GM12878 (cell line): ENCODE results near the gene SPTAN1.

Experiments used
- BCL3 ChIP-seq: IDR thresholded peaks from 2 replicates; pipeline ENCODE4 v1.6.1; 2011; ENCODE audit warnings: borderline replicate concordance, low read depth, mild to moderate bottlenecking, moderate library complexity, low read length; ENCODE audit not compliant: insufficient read depth, poor library complexity, severe bottlenecking
- BRCA1 ChIP-seq: IDR thresholded peaks from 2 replicates; pipeline ENCODE4 v1.6.1; 2011; ENCODE audit warnings: low read depth, low read length, improper control_type of control experiment
- CTCF ChIP-seq, 3 experiments: IDR thresholded peaks in 2 of 3; conservative IDR thresholded peaks in 1 of 3; 2 replicates each; pipeline ENCODE4 v1.5.1; 2011; ENCODE audit warnings: low read depth in 3 of 3, low read length in 3 of 3, mild to moderate bottlenecking in 3 of 3, control low read depth in 2 of 3, moderate library complexity in 2 of 3, inconsistent platforms in 1 of 3, mixed read lengths in 1 of 3; ENCODE audit not compliant: control insufficient read depth in 2 of 3, insufficient read depth in 1 of 3; ENCODE audit errors: extremely low read depth in 1 of 3
- EZH2 ChIP-seq: IDR thresholded peaks from 2 replicates; pipeline ENCODE4 v1.6.1; 2012; ENCODE audit warnings: low read depth, mild to moderate bottlenecking, control low read depth, inconsistent platforms, low read length, borderline replicate concordance; ENCODE audit not compliant: control insufficient read depth
- GABPA ChIP-seq: IDR thresholded peaks from 2 replicates; pipeline ENCODE4 v1.6.1; 2014; ENCODE audit warnings: antibody characterized with exemption, low read depth, mild to moderate bottlenecking, inconsistent platforms
- POLR2A ChIP-seq: IDR thresholded peaks from 2 replicates; pipeline ENCODE4 v1.6.1; 2011; ENCODE audit warnings: low read depth, mild to moderate bottlenecking, low read length
- POLR2AphosphoS5 ChIP-seq: IDR thresholded peaks from 2 replicates; pipeline ENCODE4 v1.6.1; 2011; ENCODE audit warnings: mild to moderate bottlenecking, low read length, inconsistent platforms
- ZNF687 ChIP-seq: fragments of 450-650 bp; IDR thresholded peaks from 2 replicates; pipeline ENCODE4 v1.6.1; 2017; ENCODE audit warnings: mild to moderate bottlenecking, moderate library complexity
- ZZZ3 ChIP-seq: IDR thresholded peaks from 2 replicates; pipeline ENCODE4 v1.6.1; 2011; ENCODE audit warnings: low read depth; ENCODE audit not compliant: control insufficient read depth, insufficient read length
- TF ChIP-seq, protein P1 (sequence below): IDR thresholded peaks from 2 replicates; pipeline ENCODE4 v1.6.1; 2012; ENCODE audit warnings: low read depth, low read length, improper control_type of control experiment

DNA sequence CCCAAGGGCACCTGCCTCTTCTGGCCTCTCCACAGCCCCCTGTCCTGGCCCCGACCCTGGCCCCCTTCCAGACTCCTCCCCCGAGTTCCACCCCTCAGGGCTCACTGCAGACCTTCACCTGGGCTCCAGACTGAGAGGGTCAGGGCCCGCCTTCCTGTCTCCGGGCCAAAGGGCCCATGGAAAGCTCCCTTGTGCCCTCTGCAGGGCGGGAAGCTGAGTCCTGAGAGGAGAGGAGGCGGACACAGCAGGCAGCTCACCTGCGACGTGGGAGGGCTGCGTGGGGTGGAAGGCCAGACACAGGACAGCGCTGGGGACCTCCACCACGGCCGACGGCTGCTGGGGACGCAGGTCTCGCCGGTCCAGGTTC, 83.6 kb downstream of the SPTAN1 start:
- TF ChIP-seq POLR2A (no peak), BCL3 (no peak), CTCF (IDR thresholded peaks at IDR 0.05 in 2 of 3, conservative IDR thresholded peaks at IDR 0.05 in 1 of 3; ENCODE audit: control insufficient read depth in 2 of 3, extremely low read depth in 1 of 3, insufficient read depth in 1 of 3, low read depth in 3 of 3, low read length in 3 of 3) (no peak), ZZZ3 (no peak), EZH2 (no peak), ZNF687 (no peak), BRCA1 (no peak), GABPA (no peak), POLR2AphosphoS5 (no peak)
- TF ChIP-seq, protein P1, sequence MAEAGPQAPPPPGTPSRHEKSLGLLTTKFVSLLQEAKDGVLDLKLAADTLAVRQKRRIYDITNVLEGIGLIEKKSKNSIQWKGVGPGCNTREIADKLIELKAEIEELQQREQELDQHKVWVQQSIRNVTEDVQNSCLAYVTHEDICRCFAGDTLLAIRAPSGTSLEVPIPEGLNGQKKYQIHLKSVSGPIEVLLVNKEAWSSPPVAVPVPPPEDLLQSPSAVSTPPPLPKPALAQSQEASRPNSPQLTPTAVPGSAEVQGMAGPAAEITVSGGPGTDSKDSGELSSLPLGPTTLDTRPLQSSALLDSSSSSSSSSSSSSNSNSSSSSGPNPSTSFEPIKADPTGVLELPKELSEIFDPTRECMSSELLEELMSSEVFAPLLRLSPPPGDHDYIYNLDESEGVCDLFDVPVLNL: no peak
